H1 (cell line): ENCODE data around the gene BARHL2. TPM values are rescaled to one million over a fixed set of nuclear protein-coding genes. Genes with fewer than 3 reads are reported as not detected.

Experiments used
- CBX8 ChIP-seq: fragments of 300-800, 300-1000 bp; sonication (generic); IDR thresholded peaks from 2 replicates; pipeline ENCODE4 v1.7.1; 2016; ENCODE audit warnings: low read depth, low read length, borderline replicate concordance
- EGR1 ChIP-seq: IDR thresholded peaks from 2 replicates; pipeline ENCODE4 v1.6.1; 2011; ENCODE audit warnings: low read depth, low read length, borderline replicate concordance
- RBBP5 ChIP-seq: IDR thresholded peaks from 2 replicates; pipeline ENCODE4 v1.7.1; 2012; ENCODE audit warnings: low read depth, mild to moderate bottlenecking, inconsistent platforms, low read length, moderate library complexity, borderline replicate concordance
- polyA plus RNA-seq, 7 experiments: library from polyadenylated mRNA; depleted of rRNA in 3 of 7; stranded (reverse) in 5 of 7; unstranded in 2 of 7; fragments of >200 nt in 5 of 7; fragments of 200-250 nt in 2 of 7; gene quantifications; 1 replicate in 5 of 7; 2 replicates in 1 of 7; 4 replicates in 1 of 7; pipeline versions ENCODE4 v1.2.1 to v1.2.3, GENCODE V29; 2011 to 2013; ENCODE audit warnings: missing spikeins in 2 of 7, mixed read lengths in 2 of 7
- total RNA-seq: library from RNA; stranded (reverse); fragmentation: NEBNext Ultra II Directional; extraction: Animal tissue kit (Norgen Biotek cat#: 25700); gene quantifications from 2 replicates; pipeline ENCODE4 v1.2.1, GENCODE V29; 2021
- TF ChIP-seq, protein P1 (sequence below): IDR thresholded peaks from 2 replicates; pipeline ENCODE4 v1.6.1; 2012; ENCODE audit warnings: inconsistent platforms
- TF ChIP-seq, protein P2 (sequence below): IDR thresholded peaks from 2 replicates; pipeline ENCODE4 v1.6.1; 2011; ENCODE audit warnings: low read length, improper control_type of control experiment

BARHL2 gene
- total and polyA plus RNA-seq, 2 of the 8 experiments (the other 6 are each of a cell fraction or from before 2014, with no cell fraction given) = 0.15 TPM; not detected in 1

DNA sequence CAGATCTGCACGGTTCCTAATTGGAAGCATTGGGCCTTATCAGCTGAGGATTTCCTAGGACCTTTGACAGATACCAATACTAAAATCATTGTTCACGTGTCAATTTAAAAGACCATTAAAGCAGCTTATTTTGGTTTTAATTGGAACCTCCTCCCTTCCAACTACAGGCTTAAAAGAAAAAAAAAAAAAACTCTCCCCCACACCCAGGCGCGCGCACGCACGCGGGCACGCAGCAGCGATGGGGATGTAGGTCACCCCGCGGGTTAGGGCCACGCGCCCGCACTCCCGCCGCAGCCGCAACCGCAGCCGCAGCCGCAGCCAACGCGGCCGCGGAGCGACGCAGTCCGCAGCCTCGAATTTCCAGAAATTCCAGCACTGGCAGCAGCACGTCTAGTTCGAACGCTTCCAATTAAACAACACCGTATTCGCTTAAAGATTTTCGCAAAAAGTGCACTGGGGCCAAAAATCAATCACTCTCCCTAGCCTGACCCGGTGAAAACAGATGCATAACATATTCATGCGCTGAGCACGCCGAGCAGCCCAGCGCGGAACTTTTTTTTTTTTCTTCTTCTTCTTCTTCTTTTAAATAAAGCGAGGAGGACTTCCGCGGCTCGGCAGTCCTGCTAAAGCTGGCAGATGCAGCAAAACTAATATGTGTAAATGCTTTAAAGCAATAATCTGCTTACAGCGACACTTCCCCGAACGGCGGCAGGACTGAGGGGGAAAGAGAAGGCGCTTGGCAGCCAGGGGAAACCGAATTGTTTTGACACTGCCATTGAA, 13.3 kb upstream of the BARHL2 start (continued):
- TF ChIP-seq CBX8 (peak; percentile 33; the same call in 1 of the 2 replicates), RBBP5 (0 out of 2 replicates have a peak, but pooled peaks have one; percentile 39), EGR1 (no peak)
- TF ChIP-seq, protein P1, sequence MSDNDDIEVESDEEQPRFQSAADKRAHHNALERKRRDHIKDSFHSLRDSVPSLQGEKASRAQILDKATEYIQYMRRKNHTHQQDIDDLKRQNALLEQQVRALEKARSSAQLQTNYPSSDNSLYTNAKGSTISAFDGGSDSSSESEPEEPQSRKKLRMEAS = peak; percentile 51; the same call in 1 of the 2 replicates
- TF ChIP-seq, protein P2, sequence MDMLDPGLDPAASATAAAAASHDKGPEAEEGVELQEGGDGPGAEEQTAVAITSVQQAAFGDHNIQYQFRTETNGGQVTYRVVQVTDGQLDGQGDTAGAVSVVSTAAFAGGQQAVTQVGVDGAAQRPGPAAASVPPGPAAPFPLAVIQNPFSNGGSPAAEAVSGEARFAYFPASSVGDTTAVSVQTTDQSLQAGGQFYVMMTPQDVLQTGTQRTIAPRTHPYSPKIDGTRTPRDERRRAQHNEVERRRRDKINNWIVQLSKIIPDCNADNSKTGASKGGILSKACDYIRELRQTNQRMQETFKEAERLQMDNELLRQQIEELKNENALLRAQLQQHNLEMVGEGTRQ = no peak
